ENCODE results near the gene LYZL2.

DNA sequence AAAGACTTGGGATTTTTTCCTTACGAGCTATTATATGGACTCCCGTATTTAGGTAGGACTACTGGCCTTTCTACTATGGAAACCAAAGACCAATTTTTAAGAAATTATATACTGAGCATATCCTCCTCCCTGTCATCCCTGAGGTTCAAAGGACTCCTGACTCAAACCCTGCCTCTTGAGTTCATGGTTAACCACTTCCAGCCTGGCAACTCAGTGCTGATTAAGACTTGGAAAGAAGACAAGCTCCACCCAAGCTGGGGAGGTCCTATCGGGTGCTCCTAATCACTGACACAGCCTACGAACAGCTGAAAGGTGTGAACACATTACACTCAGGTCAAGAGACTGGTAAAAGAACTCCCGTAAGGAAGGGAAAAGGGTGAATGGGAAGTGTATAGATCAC is 66.8 kb downstream of the LYZL2 start:
- TF ChIP-seq POLR2AphosphoS5 (IDR thresholded peaks at IDR 0.05; ENCODE audit: insufficient read depth, low read depth, low read length) (no peak), POLR2A (IDR thresholded peaks at IDR 0.05; ENCODE audit: low read depth, low read length) (no peak), EZH2 (IDR thresholded peaks at IDR 0.05; ENCODE audit: borderline replicate concordance, low read depth, low read length, severe bottlenecking) (no peak), FOS (IDR thresholded peaks at IDR 0.05; ENCODE audit: borderline replicate concordance, insufficient read depth, low read length) (no peak), MYC (IDR thresholded peaks at IDR 0.05; ENCODE audit: low read depth, low read length) (no peak), JUN (IDR thresholded peaks at IDR 0.05; ENCODE audit: borderline replicate concordance, insufficient read depth, insufficient read length, low read depth) (no peak), GATA2 (IDR thresholded peaks at IDR 0.05; ENCODE audit: insufficient read depth, insufficient read length, low read depth, low read length) (no peak)
- TF ChIP-seq, protein P1, sequence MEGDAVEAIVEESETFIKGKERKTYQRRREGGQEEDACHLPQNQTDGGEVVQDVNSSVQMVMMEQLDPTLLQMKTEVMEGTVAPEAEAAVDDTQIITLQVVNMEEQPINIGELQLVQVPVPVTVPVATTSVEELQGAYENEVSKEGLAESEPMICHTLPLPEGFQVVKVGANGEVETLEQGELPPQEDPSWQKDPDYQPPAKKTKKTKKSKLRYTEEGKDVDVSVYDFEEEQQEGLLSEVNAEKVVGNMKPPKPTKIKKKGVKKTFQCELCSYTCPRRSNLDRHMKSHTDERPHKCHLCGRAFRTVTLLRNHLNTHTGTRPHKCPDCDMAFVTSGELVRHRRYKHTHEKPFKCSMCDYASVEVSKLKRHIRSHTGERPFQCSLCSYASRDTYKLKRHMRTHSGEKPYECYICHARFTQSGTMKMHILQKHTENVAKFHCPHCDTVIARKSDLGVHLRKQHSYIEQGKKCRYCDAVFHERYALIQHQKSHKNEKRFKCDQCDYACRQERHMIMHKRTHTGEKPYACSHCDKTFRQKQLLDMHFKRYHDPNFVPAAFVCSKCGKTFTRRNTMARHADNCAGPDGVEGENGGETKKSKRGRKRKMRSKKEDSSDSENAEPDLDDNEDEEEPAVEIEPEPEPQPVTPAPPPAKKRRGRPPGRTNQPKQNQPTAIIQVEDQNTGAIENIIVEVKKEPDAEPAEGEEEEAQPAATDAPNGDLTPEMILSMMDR (IDR thresholded peaks at IDR 0.05; ENCODE audit: extremely low read depth in 1 of 2, insufficient read depth in 1 of 2, low read depth in 1 of 2, low read length in 2 of 2): no peak
- TF ChIP-seq, protein P2, sequence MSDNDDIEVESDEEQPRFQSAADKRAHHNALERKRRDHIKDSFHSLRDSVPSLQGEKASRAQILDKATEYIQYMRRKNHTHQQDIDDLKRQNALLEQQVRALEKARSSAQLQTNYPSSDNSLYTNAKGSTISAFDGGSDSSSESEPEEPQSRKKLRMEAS (IDR thresholded peaks at IDR 0.05; ENCODE audit: insufficient read depth, insufficient read length): no peak
